GM19238 (cell line): ENCODE measurements around the gene PIGC.

Source experiments
- DNase-seq: peaks from one replicate; pipeline ENCODE4 v3.0.0; 2011; ENCODE audit warnings: low spot score; ENCODE audit not compliant: insufficient read length

The PIGC gene

GRCh38 chr1:172430128-172430454, 13.8 kb downstream of the PIGC start:
- no peak for DNase-seq

- peak; percentile 6 for DNase-seq
These were observed 14.3 kb downstream of the PIGC start for GRCh38 chr1:172429331-172430127.

GRCh38 chr1:172427191-172427590, 16.7 kb downstream of the PIGC start:
- no peak for DNase-seq

GRCh38 chr1:172425339-172425738, 18.5 kb downstream of the PIGC start:
- no peak for DNase-seq

- no peak for DNase-seq
These were observed 20.5 kb downstream of the PIGC start for GRCh38 chr1:172423336-172423735.

- no peak for DNase-seq
These were observed 21.8 kb downstream of the PIGC start for GRCh38 chr1:172421974-172422604.

- DNase-seq, result no peak
These were observed 23.5 kb downstream of the PIGC start, which contains the start of gene C1orf105 for GRCh38 chr1:172420385-172420784. C1orf105 (plus strand) TSS chr1:172420685; CDS start chr1:172420886, 201 bp downstream.

- DNase-seq, result no peak
These were observed 26.3 kb downstream of the PIGC start for GRCh38 chr1:172417557-172417956.

GRCh38 chr1:172416496-172417035, 27.3 kb downstream of the PIGC start:
- no peak for DNase-seq

GRCh38 chr1:172414331-172414730, 29.5 kb downstream of the PIGC start:
- DNase-seq, result no peak

GRCh38 chr1:172411791-172412338, 32.0 kb downstream of the PIGC start:
- no peak for DNase-seq

GRCh38 chr1:172410027-172410426, 33.8 kb downstream of the PIGC start:
- no peak for DNase-seq

GRCh38 chr1:172408958-172409357, 34.9 kb downstream of the PIGC start:
- no peak for DNase-seq

- no peak for DNase-seq
These were observed 36.9 kb downstream of the PIGC start for GRCh38 chr1:172406968-172407367.

GRCh38 chr1:172405912-172406311, 38.0 kb downstream of the PIGC start:
- DNase-seq, result no peak

- DNase-seq, result no peak
These were observed 39.7 kb downstream of the PIGC start for GRCh38 chr1:172404121-172404520.

- DNase-seq, result no peak
These were observed 40.8 kb downstream of the PIGC start for GRCh38 chr1:172402878-172403569.

- no peak for DNase-seq
These were observed 42.0 kb downstream of the PIGC start for GRCh38 chr1:172401892-172402291.

GRCh38 chr1:172401477-172401876, 42.4 kb downstream of the PIGC start:
- DNase-seq, result no peak

GRCh38 chr1:172400722-172401105, 43.2 kb downstream of the PIGC start:
- no peak for DNase-seq

- DNase-seq, result no peak
These were observed 43.8 kb downstream of the PIGC start for GRCh38 chr1:172399756-172400721.
